HL-60 (cell line): ENCODE data around the gene PLA1A.
A peak's percentile ranks its signal among the peaks of the same experiment; 100 is the strongest.

Source experiments
- DNase-seq, 2 experiments: peaks; one replicate each; pipeline ENCODE4 v3.0.0-alpha.2; 2010 to 2020; ENCODE audit warnings: low read depth in 1 of 2, low spot score in 1 of 2
- H3K27ac ChIP-seq: fragments of 250-450 bp; sonication (Bioruptor Pico); replicated peaks from 2 replicates; pipeline ENCODE4 v1.5.1; 2020; ENCODE audit warnings: mild to moderate bottlenecking, moderate library complexity
- H3K27me3 ChIP-seq: fragments of 250-450 bp; sonication (Bioruptor Pico); 2 replicates; pipeline ENCODE4 v1.5.1; 2021; ENCODE audit warnings: mild to moderate bottlenecking, moderate library complexity; ENCODE audit not compliant: insufficient read depth, poor library complexity, severe bottlenecking
- H3K4me3 ChIP-seq: replicated peaks from 2 replicates; pipeline ENCODE4 v1.5.1; 2011; ENCODE audit warnings: mild to moderate bottlenecking, control low read depth, low read length; ENCODE audit not compliant: insufficient read depth
- CTCF ChIP-seq: IDR thresholded peaks from one replicate; pipeline ENCODE4 v1.5.1; 2011; ENCODE audit warnings: low read length, control low read depth, inconsistent platforms; ENCODE audit not compliant: insufficient read depth
- GABPA ChIP-seq: IDR thresholded peaks from 2 replicates; pipeline ENCODE4 v1.6.1; 2012; ENCODE audit warnings: low read depth
- POLR2AphosphoS5 ChIP-seq: IDR thresholded peaks from 2 replicates; pipeline ENCODE4 v1.6.1; 2012; ENCODE audit warnings: low read depth
- SPI1 ChIP-seq: IDR thresholded peaks from 2 replicates; pipeline ENCODE4 v1.6.1; 2012; ENCODE audit warnings: low read depth, mild to moderate bottlenecking, borderline replicate concordance
- TF ChIP-seq, protein P1 (sequence below): IDR thresholded peaks from 2 replicates; pipeline ENCODE4 v1.6.1; 2012; ENCODE audit warnings: low read depth; ENCODE audit not compliant: insufficient replicate concordance

Gene PLA1A

GRCh38 chr3:119598410-119599098, 869 bp downstream of the PLA1A start:
- DNase-seq = no peak
- TF ChIP-seq SPI1 = no peak
- TF ChIP-seq CTCF = no peak
- no peak for TF ChIP-seq GABPA
- TF ChIP-seq, protein P1, sequence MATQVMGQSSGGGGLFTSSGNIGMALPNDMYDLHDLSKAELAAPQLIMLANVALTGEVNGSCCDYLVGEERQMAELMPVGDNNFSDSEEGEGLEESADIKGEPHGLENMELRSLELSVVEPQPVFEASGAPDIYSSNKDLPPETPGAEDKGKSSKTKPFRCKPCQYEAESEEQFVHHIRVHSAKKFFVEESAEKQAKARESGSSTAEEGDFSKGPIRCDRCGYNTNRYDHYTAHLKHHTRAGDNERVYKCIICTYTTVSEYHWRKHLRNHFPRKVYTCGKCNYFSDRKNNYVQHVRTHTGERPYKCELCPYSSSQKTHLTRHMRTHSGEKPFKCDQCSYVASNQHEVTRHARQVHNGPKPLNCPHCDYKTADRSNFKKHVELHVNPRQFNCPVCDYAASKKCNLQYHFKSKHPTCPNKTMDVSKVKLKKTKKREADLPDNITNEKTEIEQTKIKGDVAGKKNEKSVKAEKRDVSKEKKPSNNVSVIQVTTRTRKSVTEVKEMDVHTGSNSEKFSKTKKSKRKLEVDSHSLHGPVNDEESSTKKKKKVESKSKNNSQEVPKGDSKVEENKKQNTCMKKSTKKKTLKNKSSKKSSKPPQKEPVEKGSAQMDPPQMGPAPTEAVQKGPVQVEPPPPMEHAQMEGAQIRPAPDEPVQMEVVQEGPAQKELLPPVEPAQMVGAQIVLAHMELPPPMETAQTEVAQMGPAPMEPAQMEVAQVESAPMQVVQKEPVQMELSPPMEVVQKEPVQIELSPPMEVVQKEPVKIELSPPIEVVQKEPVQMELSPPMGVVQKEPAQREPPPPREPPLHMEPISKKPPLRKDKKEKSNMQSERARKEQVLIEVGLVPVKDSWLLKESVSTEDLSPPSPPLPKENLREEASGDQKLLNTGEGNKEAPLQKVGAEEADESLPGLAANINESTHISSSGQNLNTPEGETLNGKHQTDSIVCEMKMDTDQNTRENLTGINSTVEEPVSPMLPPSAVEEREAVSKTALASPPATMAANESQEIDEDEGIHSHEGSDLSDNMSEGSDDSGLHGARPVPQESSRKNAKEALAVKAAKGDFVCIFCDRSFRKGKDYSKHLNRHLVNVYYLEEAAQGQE = no peak
- no peak for TF ChIP-seq POLR2AphosphoS5
- no peaks in the 10 kb centered on the region for H3K27me3 ChIP-seq
- no peak overlapping the region for H3K4me3 ChIP-seq
- no peak overlapping the region for H3K27ac ChIP-seq

DNA sequence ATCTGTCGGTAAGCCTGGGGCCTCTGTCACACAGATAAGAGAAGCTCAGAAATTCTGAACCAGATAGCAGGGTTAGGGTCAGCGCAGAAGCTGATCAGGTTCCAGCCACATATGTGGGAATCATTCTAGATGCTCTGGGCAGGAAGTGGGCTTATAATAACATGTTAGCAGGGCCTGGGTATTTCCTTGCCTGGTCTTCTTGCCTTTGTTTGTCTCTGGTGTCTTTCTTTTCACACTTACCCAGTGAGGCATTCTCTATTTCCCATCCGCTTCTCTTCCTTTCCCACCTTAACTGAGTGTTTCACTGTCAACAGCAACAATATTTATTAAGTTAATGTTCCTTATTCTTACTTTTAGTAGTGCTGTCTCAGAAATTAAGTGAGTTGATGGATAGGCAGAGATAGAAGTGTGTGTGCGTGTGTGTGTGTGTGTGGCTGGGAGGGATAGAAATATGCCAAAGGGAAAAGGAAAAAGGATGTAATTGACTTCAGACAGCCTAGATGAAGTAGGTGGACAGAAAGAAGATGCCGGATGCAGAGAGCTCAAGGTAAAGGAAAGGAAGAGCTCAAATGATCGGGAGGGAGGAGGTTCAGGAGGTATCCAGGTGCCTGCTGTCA, 2.0 kb downstream of the PLA1A start:
- no peak for DNase-seq
- H3K27me3 ChIP-seq = no peaks in the 10 kb centered on the region
- no peak overlapping the region for H3K27ac ChIP-seq
- no peak overlapping the region for H3K4me3 ChIP-seq
- no peak for TF ChIP-seq POLR2AphosphoS5
- no peak for TF ChIP-seq GABPA
- no peak for TF ChIP-seq CTCF

DNA sequence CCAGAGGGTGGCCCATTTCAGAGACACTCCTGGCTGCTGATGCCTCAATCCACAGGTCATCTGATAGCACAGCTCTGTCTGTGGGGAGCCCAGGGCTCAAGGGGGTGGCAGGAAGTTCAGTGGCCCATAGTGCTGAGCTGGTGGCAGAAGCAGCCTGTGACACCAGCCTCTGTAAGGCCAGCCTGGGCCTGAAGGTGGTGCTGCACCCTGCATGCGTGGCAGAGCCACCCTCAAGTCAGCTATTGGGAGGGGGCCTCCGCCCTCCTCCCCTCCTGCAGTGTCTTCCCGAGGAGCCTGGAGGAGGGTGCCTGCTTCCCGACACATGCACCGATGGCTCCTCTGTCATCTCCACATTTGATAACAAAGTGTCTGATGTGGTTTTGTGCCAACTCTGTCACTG, 3.0 kb downstream of the PLA1A start:
- no peak overlapping the region for H3K4me3 ChIP-seq
- no peak overlapping the region for H3K27ac ChIP-seq
- TF ChIP-seq GABPA = no peak
- no peak for TF ChIP-seq SPI1
- no peak for TF ChIP-seq POLR2AphosphoS5
- TF ChIP-seq CTCF = no peak
- TF ChIP-seq, protein P1 = no peak
- H3K27me3 ChIP-seq = no peaks in the 10 kb centered on the region
- peak in 1 of 2 experiments; percentile 13 for DNase-seq
